Neural progenitor cell (in vitro differentiated cells): Measurements from ENCODE around the gene SREBF2. TPM values are rescaled to one million over a fixed set of nuclear protein-coding genes. Genes with fewer than 3 reads are reported as not detected.

Source experiments
- DNase-seq: peaks from one replicate; pipeline ENCODE4 v3.0.0-alpha.2; 2016; ENCODE audit warnings: low spot score
- H2AFZ ChIP-seq: fragments of 200-600 bp; sonication (generic); replicated peaks from 2 replicates; pipeline ENCODE4 v1.6.1; 2016; ENCODE audit warnings: antibody characterized with exemption
- H3F3A ChIP-seq: fragments of 200-600 bp; sonication (generic); 2 replicates; pipeline ENCODE4 v1.6.1; 2016; ENCODE audit warnings: antibody characterized with exemption, low read depth
- H3K27ac ChIP-seq: fragments of 200-600 bp; sonication (generic); 2 replicates; pipeline ENCODE4 v1.5.1; 2016; ENCODE audit warnings: mild to moderate bottlenecking
- H3K27me3 ChIP-seq: fragments of 200-600 bp; sonication (generic); 2 replicates; pipeline ENCODE4 v1.6.1; 2016; ENCODE audit warnings: mild to moderate bottlenecking, moderate library complexity
- H3K36me3 ChIP-seq: fragments of 200-600 bp; sonication (generic); 2 replicates; pipeline ENCODE4 v1.5.1; 2016
- H3K4me1 ChIP-seq: fragments of 200-600 bp; sonication (generic); 2 replicates; pipeline ENCODE4 v1.6.1; 2016; ENCODE audit warnings: mixed run types
- H3K4me2 ChIP-seq: fragments of 200-600 bp; sonication (generic); 2 replicates; pipeline ENCODE4 v1.6.1; 2016
- H3K4me3 ChIP-seq: fragments of 200-600 bp; sonication (generic); 2 replicates; pipeline ENCODE4 v1.5.1; 2016
- H3K79me2 ChIP-seq: fragments of 200-600 bp; sonication (generic); 2 replicates; pipeline ENCODE4 v1.6.1; 2016; ENCODE audit warnings: low read depth
- H3K9ac ChIP-seq: fragments of 200-600 bp; sonication (generic); 2 replicates; pipeline ENCODE4 v1.6.1; 2016
- H3K9me3 ChIP-seq: fragments of 200-600 bp; sonication (generic); 2 replicates; pipeline ENCODE4 v1.5.1; 2016; ENCODE audit warnings: low read depth
- H4K20me1 ChIP-seq: fragments of 200-600 bp; sonication (generic); 2 replicates; pipeline ENCODE4 v1.6.1; 2016; ENCODE audit warnings: low read depth
- H3K27ac Mint-ChIP-seq: 3 replicates; pipeline ENCODE4 v1.8.0; 2021; ENCODE audit warnings: mixed read lengths
- H3K27me3 Mint-ChIP-seq: 2 replicates; pipeline ENCODE4 v1.8.0; 2022; ENCODE audit warnings: low read depth, mild to moderate bottlenecking, inconsistent platforms, moderate library complexity, mixed read lengths; ENCODE audit not compliant: insufficient read depth
- H3K36me3 Mint-ChIP-seq: 3 replicates; pipeline ENCODE4 v1.8.0; 2021; ENCODE audit warnings: mixed read lengths
- H3K4me1 Mint-ChIP-seq: 3 replicates; pipeline ENCODE4 v1.8.0; 2021; ENCODE audit warnings: mixed read lengths
- H3K4me3 Mint-ChIP-seq: 3 replicates; pipeline ENCODE4 v1.8.0; 2021; ENCODE audit warnings: mild to moderate bottlenecking, moderate library complexity, mixed read lengths
- H3K9me3 Mint-ChIP-seq: 3 replicates; pipeline ENCODE4 v1.8.0; 2020; ENCODE audit warnings: mixed read lengths
- EZH2 ChIP-seq: fragments of 200-600 bp; sonication (generic); IDR thresholded peaks from 2 replicates; pipeline ENCODE4 v1.6.1; 2017; ENCODE audit warnings: antibody characterized with exemption, mild to moderate bottlenecking, moderate library complexity
- EZH2phosphoT487 ChIP-seq: fragments of 200-600 bp; sonication (generic); IDR thresholded peaks from 2 replicates; pipeline ENCODE4 v1.6.1; 2017; ENCODE audit warnings: antibody characterized with exemption
- total RNA-seq: library from RNA; depleted of rRNA; stranded (reverse); fragments of >200 nt; gene quantifications from 2 replicates; pipeline ENCODE4 v1.2.3, GENCODE V29; 2015; ENCODE audit warnings: low replicate concordance
- TF ChIP-seq, protein P1 (sequence below): fragments of 200-600 bp; sonication (generic); IDR thresholded peaks from 2 replicates; pipeline ENCODE4 v1.5.1; 2017; ENCODE audit warnings: antibody characterized with exemption, mild to moderate bottlenecking

The SREBF2 gene
- total RNA-seq, 1 donor from 2014 or later: 64.0 TPM

DNA sequence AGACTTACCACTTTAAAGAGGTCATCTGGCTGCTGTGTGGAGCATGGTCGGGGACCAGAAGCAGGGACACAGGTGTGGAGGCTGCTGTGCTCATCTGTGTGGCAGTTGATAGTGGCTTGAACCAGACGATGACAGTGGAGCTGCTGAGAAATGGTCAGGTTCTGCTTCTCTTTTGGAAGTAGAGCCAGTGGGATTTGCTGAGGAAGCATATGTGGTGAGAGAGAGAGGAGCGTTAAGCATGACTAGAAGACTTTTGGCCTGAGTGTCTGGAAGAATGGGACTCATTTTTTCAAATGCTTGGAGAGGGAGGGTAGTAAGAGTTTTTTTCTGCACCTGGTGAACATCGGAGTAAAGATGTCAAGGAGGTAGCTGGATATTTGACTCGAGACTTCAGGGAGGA is 12.5 kb upstream of the SREBF2 start:
- Histone ChIP-seq H3F3A (no peaks in the 10 kb centered on the region), H2AFZ (no peak overlapping the region), H3K27me3 (no peaks in the 10 kb centered on the region), H3K4me2 (no peak overlapping the region), H3K27ac (no peak overlapping the region), H3K4me3 (no peak overlapping the region), H4K20me1 (peaks cover 6% of the 10 kb centered on the region), H3K4me1 (no peaks in the 10 kb centered on the region), H3K79me2 (no peaks in the 10 kb centered on the region), H3K36me3 (no peaks in the 10 kb centered on the region), H3K9ac (no peak overlapping the region), H3K9me3 (no peaks in the 10 kb centered on the region)
- H3K9me3 Mint-ChIP-seq: no peaks in the 10 kb centered on the region
- peak overlapping the region; percentile 51 for H3K27ac Mint-ChIP-seq
- peaks cover 24% of the 10 kb centered on the region for H3K36me3 Mint-ChIP-seq
- no peak overlapping the region for H3K4me3 Mint-ChIP-seq
- H3K27me3 Mint-ChIP-seq: peaks cover 5% of the 10 kb centered on the region
- peaks cover 31% of the 10 kb centered on the region for H3K4me1 Mint-ChIP-seq
- no peak for TF ChIP-seq EZH2
- no peak for TF ChIP-seq EZH2phosphoT487
- TF ChIP-seq, protein P1, sequence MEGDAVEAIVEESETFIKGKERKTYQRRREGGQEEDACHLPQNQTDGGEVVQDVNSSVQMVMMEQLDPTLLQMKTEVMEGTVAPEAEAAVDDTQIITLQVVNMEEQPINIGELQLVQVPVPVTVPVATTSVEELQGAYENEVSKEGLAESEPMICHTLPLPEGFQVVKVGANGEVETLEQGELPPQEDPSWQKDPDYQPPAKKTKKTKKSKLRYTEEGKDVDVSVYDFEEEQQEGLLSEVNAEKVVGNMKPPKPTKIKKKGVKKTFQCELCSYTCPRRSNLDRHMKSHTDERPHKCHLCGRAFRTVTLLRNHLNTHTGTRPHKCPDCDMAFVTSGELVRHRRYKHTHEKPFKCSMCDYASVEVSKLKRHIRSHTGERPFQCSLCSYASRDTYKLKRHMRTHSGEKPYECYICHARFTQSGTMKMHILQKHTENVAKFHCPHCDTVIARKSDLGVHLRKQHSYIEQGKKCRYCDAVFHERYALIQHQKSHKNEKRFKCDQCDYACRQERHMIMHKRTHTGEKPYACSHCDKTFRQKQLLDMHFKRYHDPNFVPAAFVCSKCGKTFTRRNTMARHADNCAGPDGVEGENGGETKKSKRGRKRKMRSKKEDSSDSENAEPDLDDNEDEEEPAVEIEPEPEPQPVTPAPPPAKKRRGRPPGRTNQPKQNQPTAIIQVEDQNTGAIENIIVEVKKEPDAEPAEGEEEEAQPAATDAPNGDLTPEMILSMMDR: no peak
- DNase-seq: no peak

DNA sequence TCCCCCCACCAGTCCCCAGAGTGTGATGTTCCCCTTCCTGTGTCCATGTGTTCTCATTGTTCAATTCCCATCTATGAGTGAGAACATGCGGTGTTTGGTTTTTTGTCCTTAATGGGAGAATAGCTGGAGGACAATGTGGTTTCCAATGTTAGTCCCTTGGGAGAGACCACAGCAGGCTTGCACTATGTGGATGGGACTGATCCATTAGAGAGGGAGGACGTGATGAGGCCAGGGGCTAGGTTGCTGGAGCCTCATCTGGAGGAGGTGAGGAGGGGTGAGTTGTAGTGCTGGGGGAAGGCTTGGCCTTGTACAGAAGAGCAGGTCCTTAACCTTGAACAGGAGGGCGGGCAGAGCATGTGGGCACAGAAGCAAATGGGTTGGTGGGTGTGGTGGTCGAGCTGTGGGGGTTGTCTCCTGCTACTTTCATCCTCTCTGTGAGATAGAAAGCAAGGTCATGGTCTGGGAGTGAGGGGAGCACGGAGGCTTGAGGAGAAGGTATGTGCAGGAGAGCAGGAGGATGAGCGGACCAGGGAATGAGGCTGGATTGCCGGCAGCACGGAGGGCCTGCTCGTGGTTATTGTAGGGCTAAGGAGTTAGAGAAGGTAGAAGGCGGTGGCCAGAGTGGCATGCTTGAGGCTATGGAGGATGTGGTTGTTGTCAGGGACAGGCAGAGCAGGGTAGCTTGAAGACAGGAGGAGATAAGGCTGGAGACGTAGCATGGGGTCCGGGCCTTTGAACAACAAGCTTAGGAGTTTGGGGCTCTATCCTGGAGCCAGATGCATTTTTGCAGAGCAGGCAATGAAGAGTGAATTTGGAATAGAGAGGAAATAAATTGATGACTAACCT is 11.2 kb upstream of the SREBF2 start:
- DNase-seq: no peak
- H3F3A ChIP-seq: no peaks in the 10 kb centered on the region
- no peaks in the 10 kb centered on the region for H3K9me3 ChIP-seq
- Mint-ChIP-seq H3K36me3 (peaks cover 24% of the 10 kb centered on the region), H3K9me3 (no peaks in the 10 kb centered on the region), H3K27ac (peak overlapping the region; percentile 61), H3K27me3 (peaks cover 5% of the 10 kb centered on the region), H3K4me3 (no peak overlapping the region), H3K4me1 (peaks cover 40% of the 10 kb centered on the region)
- H3K9ac ChIP-seq: no peak overlapping the region
- no peak overlapping the region for H2AFZ ChIP-seq
- TF ChIP-seq EZH2phosphoT487 (no peak), EZH2 (no peak)
- TF ChIP-seq, protein P1: no peak
- H3K27me3 ChIP-seq: no peaks in the 10 kb centered on the region
- H3K4me1 ChIP-seq: no peaks in the 10 kb centered on the region
- H3K4me2 ChIP-seq: no peak overlapping the region
- H3K36me3 ChIP-seq: no peaks in the 10 kb centered on the region
- H4K20me1 ChIP-seq: peaks cover 6% of the 10 kb centered on the region
- no peak overlapping the region for H3K27ac ChIP-seq
- no peaks in the 10 kb centered on the region for H3K79me2 ChIP-seq
- H3K4me3 ChIP-seq: no peak overlapping the region

DNA sequence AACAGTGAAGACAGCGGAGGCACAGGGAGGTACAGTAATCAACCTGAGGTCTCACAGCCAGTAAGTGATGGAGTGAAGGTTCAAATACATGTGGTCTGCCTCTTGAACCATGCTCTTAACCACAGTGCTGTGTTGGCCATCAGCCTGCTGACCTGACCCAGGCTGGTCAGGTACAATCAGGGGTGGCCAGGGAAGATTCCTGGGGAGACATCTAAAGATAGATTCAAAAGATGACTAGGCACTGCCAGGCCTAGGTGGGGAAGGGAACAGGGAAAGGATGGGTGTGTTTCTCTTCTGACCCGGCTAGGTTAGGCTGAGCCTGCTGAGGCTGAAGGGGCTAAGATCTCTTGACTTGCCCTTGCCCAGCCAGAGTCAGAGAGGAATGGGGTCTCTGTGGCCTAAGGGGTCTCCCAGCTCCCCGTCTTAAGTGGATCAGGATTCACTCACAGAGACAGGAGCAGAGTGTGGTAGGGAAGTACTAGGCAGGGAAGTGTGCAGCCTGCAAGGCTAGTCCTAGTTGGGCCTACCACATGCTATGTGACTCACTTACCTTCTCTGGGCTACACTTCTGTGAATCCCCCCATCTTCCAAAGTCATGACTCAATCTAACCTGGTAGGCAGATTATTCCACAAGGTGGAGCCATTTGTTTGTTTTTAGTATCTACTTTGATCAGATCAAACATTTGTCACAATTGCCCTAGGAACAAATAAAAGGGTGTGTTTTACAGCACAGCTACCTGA is 10.4 kb upstream of the SREBF2 start:
- H2AFZ ChIP-seq: no peak overlapping the region
- no peaks in the 10 kb centered on the region for H3K79me2 ChIP-seq
- TF ChIP-seq EZH2: no peak
- TF ChIP-seq, protein P1: peak; percentile 43
- H3K27ac Mint-ChIP-seq: peak overlapping the region; percentile 43
- peaks cover 24% of the 10 kb centered on the region for H3K36me3 Mint-ChIP-seq
- no peaks in the 10 kb centered on the region for H3K9me3 ChIP-seq
- H3K27me3 ChIP-seq: no peaks in the 10 kb centered on the region
- DNase-seq: peak; percentile 35
- H3K4me3 ChIP-seq: no peak overlapping the region
- peaks cover 47% of the 10 kb centered on the region for H3K4me1 Mint-ChIP-seq
- no peaks in the 10 kb centered on the region for H3K9me3 Mint-ChIP-seq
- no peak overlapping the region for H3K4me2 ChIP-seq
- no peak overlapping the region for H3K4me3 Mint-ChIP-seq
- H3K4me1 ChIP-seq: no peaks in the 10 kb centered on the region
- H3K27me3 Mint-ChIP-seq: peaks cover 5% of the 10 kb centered on the region
- peaks cover 6% of the 10 kb centered on the region for H4K20me1 ChIP-seq
- no peak overlapping the region for H3K9ac ChIP-seq
- no peaks in the 10 kb centered on the region for H3F3A ChIP-seq
- H3K36me3 ChIP-seq: no peaks in the 10 kb centered on the region
- H3K27ac ChIP-seq: no peak overlapping the region
